Adipocyte (in vitro differentiated cells): Measurements from ENCODE around the gene NUP155.
A peak's percentile ranks its signal among the peaks of the same experiment; 100 is the strongest.
"Not testable (repeated sequence)": the region's sequence is repeated elsewhere in the genome, so short reads cannot be mapped to it uniquely, and the experiment has no call there.

Source experiments
- DNase-seq: peaks from one replicate; pipeline ENCODE4 v3.0.0-alpha.2; 2015; ENCODE audit warnings: low read depth
- H3K27me3 ChIP-seq: replicated peaks from 2 replicates; pipeline ENCODE4 v1.7.0; 2013; ENCODE audit warnings: mild to moderate bottlenecking, low read length, moderate library complexity; ENCODE audit not compliant: control insufficient read depth, insufficient read depth
- H3K36me3 ChIP-seq: 2 replicates; pipeline ENCODE4 v1.7.0; 2013; ENCODE audit warnings: low read length, mild to moderate bottlenecking, moderate library complexity; ENCODE audit not compliant: control insufficient read depth, insufficient read depth, severe bottlenecking
- H3K4me1 ChIP-seq: 2 replicates; pipeline ENCODE4 v1.7.0; 2013; ENCODE audit warnings: mild to moderate bottlenecking, low read length, moderate library complexity; ENCODE audit not compliant: control insufficient read depth, insufficient read depth
- H3K4me3 ChIP-seq: 2 replicates; pipeline ENCODE4 v1.7.0; 2013; ENCODE audit warnings: mild to moderate bottlenecking, low read length, moderate library complexity
- H3K9ac ChIP-seq: 2 replicates; pipeline ENCODE4 v1.7.0; 2013; ENCODE audit warnings: mild to moderate bottlenecking, low read length, moderate library complexity
- H3K9me3 ChIP-seq: 2 replicates; pipeline ENCODE4 v1.7.0; 2013; ENCODE audit warnings: mild to moderate bottlenecking, low read length, moderate library complexity; ENCODE audit not compliant: control insufficient read depth

Gene NUP155

GRCh38 chr5:37370864-37371726 is at the start of gene NUP155:
TSS of gene NUP155 (minus strand) at chr5:37371106. CDS start at chr5:37370977, 129 bp downstream.
- Histone ChIP-seq H3K36me3 (no peaks in the 10 kb centered on the region), H3K9me3 (no peaks in the 10 kb centered on the region), H3K27me3 (no peaks in the 10 kb centered on the region), H3K9ac (peak within 1 kb of the TSS; percentile 95), H3K4me1 (peaks cover 23% of the 10 kb centered on the region), H3K4me3 (peak within 1 kb of the TSS; percentile 95)
- peak; percentile 98 for DNase-seq

GRCh38 chr5:37417347-37417746 is 46.4 kb upstream of the NUP155 start:
- Histone ChIP-seq H3K4me1 (no peaks in the 10 kb centered on the region), H3K9ac (no peak overlapping the region), H3K9me3 (no peaks in the 10 kb centered on the region), H3K27me3 (no peaks in the 10 kb centered on the region), H3K36me3 (peaks cover 3% of the 10 kb centered on the region), H3K4me3 (no peak overlapping the region)
- no peak for DNase-seq

DNA sequence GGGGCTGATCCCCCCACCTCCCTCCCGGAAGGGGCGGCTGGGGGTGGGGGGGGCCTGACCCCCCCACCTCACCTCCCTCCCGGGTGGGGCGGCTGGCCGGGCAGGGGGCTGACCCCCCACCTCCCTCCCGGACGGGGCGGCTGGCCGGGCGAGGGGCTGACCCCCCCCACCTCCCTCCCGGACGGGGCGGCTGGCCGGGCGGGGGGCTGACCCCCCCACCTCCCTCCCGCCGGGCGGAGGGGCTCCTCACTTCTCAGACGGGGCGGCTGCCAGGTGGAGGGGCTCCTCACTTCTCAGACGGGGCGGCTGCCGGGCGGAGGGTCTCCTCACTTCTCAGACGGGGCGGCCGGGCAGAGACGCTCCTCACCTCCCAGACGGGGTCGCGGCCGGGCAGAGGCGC is 44.5 kb upstream of the NUP155 start:
- H3K4me3 ChIP-seq = not testable (repeated sequence)

GRCh38 chr5:37412515-37412914 is 41.6 kb upstream of the NUP155 start:
- Histone ChIP-seq H3K27me3 (no peaks in the 10 kb centered on the region), H3K36me3 (peaks cover 5% of the 10 kb centered on the region), H3K9me3 (no peaks in the 10 kb centered on the region), H3K9ac (no peak overlapping the region), H3K4me1 (no peaks in the 10 kb centered on the region), H3K4me3 (no peak overlapping the region)
- DNase-seq = no peak

More for the DNA sequence above, 44.5 kb upstream of the NUP155 start:
- H3K9me3 ChIP-seq, H3K36me3 ChIP-seq, DNase-seq, H3K9ac ChIP-seq, H3K27me3 ChIP-seq, H3K4me1 ChIP-seq: not testable (repeated sequence)

DNA sequence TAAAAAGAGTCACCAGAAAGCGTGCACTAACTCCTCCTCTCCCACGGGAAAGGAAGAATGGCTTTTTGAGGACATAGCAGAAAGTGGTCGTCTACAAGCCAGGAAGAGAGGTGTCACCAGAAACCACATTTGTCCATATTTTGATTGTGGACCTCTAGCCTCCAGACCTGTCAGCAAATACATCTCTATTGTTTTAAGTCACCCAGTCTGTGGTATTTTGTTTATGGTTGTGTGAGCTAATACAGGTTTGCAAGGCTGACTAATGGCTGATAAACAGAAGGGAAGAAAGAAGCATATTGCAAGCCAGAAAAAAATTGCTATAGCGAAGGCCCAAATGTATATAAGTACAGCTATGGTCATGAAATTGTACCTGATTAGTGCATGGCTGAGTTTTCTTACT is 29.6 kb upstream of the NUP155 start:
- no peak overlapping the region for H3K9ac ChIP-seq
- no peaks in the 10 kb centered on the region for H3K9me3 ChIP-seq
- H3K36me3 ChIP-seq = peaks cover 38% of the 10 kb centered on the region
- no peak for DNase-seq
- no peaks in the 10 kb centered on the region for H3K4me1 ChIP-seq
- H3K27me3 ChIP-seq = no peaks in the 10 kb centered on the region
- H3K4me3 ChIP-seq = no peak overlapping the region

DNA sequence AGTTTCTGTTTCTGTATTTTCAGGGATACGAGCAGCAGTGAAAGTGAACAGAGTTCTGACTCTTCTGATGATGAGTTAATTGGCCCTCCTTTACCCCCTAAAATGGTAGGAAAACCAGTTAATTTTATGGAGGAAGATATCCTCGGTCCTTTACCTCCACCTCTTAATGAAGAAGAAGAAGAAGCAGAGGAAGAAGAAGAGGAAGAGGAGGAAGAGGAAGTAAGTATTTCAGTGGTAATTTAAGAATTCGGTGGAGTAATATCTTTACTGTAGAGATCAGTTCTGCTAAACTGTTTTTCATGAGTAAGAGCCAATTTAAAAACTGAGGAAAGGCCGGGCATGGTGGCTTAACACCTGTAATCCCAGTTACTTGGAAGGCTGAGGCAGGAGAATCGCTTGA is 25.4 kb upstream of the NUP155 start:
- Histone ChIP-seq H3K36me3 (peaks cover 71% of the 10 kb centered on the region), H3K9me3 (no peaks in the 10 kb centered on the region), H3K4me3 (no peak overlapping the region), H3K27me3 (no peaks in the 10 kb centered on the region), H3K4me1 (no peaks in the 10 kb centered on the region), H3K9ac (no peak overlapping the region)
- no peak for DNase-seq

DNA sequence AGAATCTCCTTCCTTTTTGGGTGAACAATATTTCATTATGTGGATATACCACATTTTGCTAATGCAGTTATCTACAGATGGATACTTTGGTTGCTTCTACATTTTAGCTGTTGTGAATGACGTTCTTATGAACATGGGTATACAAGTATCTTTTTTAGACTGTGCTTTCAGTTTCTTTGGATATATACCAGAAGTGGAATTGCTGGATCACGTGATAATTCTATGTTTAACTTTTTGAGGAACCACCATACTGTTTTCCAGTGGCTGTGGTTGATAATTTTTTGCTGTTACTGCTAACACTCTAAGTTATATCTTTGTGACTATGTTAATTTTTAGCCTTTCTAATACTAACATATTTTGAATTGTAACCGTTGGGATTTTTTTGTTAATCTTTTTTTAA is 20.7 kb upstream of the NUP155 start:
- H3K9me3 ChIP-seq = no peaks in the 10 kb centered on the region
- peaks cover 60% of the 10 kb centered on the region for H3K36me3 ChIP-seq
- no peak overlapping the region for H3K4me3 ChIP-seq
- DNase-seq = no peak
- H3K27me3 ChIP-seq = no peaks in the 10 kb centered on the region
- no peak overlapping the region for H3K9ac ChIP-seq
- no peaks in the 10 kb centered on the region for H3K4me1 ChIP-seq

DNA sequence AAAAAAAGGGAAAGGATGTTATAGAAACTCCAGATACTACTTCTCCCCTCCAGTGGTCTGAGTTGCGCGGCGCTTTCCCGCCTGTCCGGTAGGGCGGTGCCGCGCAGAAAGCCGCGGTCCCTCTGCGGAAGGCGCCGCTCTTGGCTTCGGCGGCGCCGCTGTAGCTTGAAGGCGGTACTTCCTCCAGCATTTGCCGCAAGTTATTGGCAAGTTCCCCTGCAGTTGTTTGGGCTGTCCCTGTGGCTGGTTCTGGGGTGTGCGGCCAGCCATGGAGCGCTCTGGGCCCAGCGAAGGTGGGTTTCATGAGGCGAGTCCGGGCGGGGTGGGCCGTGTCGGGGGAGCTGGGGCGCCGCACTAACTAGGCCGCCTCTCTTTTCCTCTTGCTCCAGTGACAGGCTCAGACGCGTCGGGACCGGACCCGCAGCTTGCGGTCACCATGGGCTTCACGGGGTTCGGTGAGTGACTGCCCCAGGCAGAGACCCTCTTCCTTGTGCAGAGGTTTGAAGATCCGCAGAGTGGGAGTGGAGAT is 8.3 kb upstream of the NUP155 start, which contains the start of gene WDR70:
WDR70 (plus strand) TSS at position 219 of the 529 bp plus-strand sequence; CDS start at position 269, 50 bp downstream.
- H3K4me3 ChIP-seq = peak within 1 kb of the TSS; percentile 91
- peak; percentile 91 for DNase-seq
- peak within 1 kb of the TSS; percentile 92 for H3K9ac ChIP-seq
- not testable (repeated sequence) for H3K36me3 ChIP-seq, H3K9me3 ChIP-seq, H3K27me3 ChIP-seq, H3K4me1 ChIP-seq

DNA sequence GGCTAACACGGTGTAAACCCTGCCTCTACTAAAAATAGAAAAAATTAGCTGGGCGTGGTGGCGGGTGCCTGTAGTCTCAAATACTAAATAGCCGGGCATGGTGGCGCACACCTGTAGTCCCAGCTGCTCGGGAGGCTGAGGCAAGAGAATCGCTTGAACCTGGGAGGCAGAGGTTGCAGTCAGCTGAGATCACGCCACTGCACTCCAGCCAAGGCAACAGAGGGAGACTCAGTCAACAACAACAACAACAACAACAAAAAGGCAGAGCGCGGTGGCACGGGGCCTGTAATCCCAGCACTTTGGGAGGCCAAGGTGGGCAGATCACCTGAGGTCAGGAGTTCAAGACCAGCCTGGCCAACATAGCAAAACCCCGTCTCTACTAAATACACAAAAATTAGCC is 7.2 kb upstream of the NUP155 start:
- H3K27me3 ChIP-seq, H3K4me3 ChIP-seq, H3K4me1 ChIP-seq, DNase-seq, H3K9ac ChIP-seq, H3K9me3 ChIP-seq, H3K36me3 ChIP-seq: not testable (repeated sequence)

GRCh38 chr5:37375091-37375490 is 4.2 kb upstream of the NUP155 start:
- no peaks in the 10 kb centered on the region for H3K27me3 ChIP-seq
- H3K4me3 ChIP-seq = no peak overlapping the region
- no peaks in the 10 kb centered on the region for H3K9me3 ChIP-seq
- peaks cover 10% of the 10 kb centered on the region for H3K4me1 ChIP-seq
- no peaks in the 10 kb centered on the region for H3K36me3 ChIP-seq
- H3K9ac ChIP-seq = no peak overlapping the region
- no peak for DNase-seq

GRCh38 chr5:37370550-37370863 is 399 bp downstream of the NUP155 start:
- peaks cover 23% of the 10 kb centered on the region for H3K4me1 ChIP-seq
- H3K4me3 ChIP-seq = peak overlapping the region; percentile 95
- no peaks in the 10 kb centered on the region for H3K27me3 ChIP-seq
- H3K9ac ChIP-seq = peak overlapping the region; percentile 95
- H3K36me3 ChIP-seq = no peaks in the 10 kb centered on the region
- no peaks in the 10 kb centered on the region for H3K9me3 ChIP-seq
- DNase-seq = no peak
